Stimulated activated memory B cell treated with anti-CD40 and anti-IgM and Interleukin-4, amounts not matched to agents 10 μg/mL and 1 μg/mL and 100 μg/mL, for 72 hours (primary cell): ENCODE measurements around the gene NIN.

ENCODE experiments used
- ATAC-seq: fragments of 150-1000 bp; cut with Tn5 transposase; 2 replicates; pipeline ENCODE4 v1.10.0; 2021
- H3K27ac Mint-ChIP-seq: one replicate; pipeline ENCODE4 v1.8.0; 2022; ENCODE audit warnings: mild to moderate bottlenecking, mixed read lengths
- H3K27me3 Mint-ChIP-seq: one replicate; pipeline ENCODE4 v1.8.0; 2022; ENCODE audit warnings: mixed read lengths
- H3K36me3 Mint-ChIP-seq: one replicate; pipeline ENCODE4 v1.8.0; 2022; ENCODE audit warnings: mixed read lengths
- H3K4me1 Mint-ChIP-seq: one replicate; pipeline ENCODE4 v1.8.0; 2022; ENCODE audit warnings: mixed read lengths
- H3K4me3 Mint-ChIP-seq: one replicate; pipeline ENCODE4 v1.8.0; 2022; ENCODE audit warnings: mild to moderate bottlenecking, moderate library complexity, mixed read lengths
- H3K9me3 Mint-ChIP-seq: one replicate; pipeline ENCODE4 v1.8.0; 2022; ENCODE audit warnings: mixed read lengths

Gene NIN

DNA sequence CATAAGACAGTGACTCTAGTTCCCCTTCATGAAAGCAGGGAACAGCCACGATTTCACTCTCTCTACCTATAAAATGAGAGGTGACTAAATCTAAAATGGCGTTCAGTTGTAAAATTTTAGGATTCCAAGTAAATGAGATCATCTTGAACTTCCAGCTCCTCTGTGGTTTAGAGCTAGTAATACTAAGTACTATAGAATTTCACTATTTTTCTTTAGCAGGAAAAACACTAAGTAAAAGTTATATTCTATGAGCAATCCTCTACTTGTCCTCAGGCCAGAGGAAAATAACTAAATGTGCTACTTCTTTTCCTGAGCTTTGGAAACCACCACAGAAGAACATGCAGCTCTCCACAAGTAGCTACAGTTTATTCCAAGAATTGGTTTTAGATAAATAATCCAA is 55.6 kb downstream of the NIN start:
- ATAC-seq: no peak
- Mint-ChIP-seq H3K9me3 (no peaks in the 10 kb centered on the region), H3K36me3 (peaks cover 72% of the 10 kb centered on the region), H3K27ac (no peak overlapping the region), H3K27me3 (no peaks in the 10 kb centered on the region), H3K4me3 (no peak overlapping the region), H3K4me1 (peaks cover 35% of the 10 kb centered on the region)

- no peak for ATAC-seq
- peaks cover 30% of the 10 kb centered on the region for H3K4me1 Mint-ChIP-seq
- H3K36me3 Mint-ChIP-seq: peaks cover 77% of the 10 kb centered on the region
- no peak overlapping the region for H3K4me3 Mint-ChIP-seq
- no peaks in the 10 kb centered on the region for H3K27me3 Mint-ChIP-seq
- H3K27ac Mint-ChIP-seq: peak overlapping the region; percentile 57
- H3K9me3 Mint-ChIP-seq: no peaks in the 10 kb centered on the region
These were observed 56.3 kb downstream of the NIN start for GRCh38 chr14:50774542-50775267.

DNA sequence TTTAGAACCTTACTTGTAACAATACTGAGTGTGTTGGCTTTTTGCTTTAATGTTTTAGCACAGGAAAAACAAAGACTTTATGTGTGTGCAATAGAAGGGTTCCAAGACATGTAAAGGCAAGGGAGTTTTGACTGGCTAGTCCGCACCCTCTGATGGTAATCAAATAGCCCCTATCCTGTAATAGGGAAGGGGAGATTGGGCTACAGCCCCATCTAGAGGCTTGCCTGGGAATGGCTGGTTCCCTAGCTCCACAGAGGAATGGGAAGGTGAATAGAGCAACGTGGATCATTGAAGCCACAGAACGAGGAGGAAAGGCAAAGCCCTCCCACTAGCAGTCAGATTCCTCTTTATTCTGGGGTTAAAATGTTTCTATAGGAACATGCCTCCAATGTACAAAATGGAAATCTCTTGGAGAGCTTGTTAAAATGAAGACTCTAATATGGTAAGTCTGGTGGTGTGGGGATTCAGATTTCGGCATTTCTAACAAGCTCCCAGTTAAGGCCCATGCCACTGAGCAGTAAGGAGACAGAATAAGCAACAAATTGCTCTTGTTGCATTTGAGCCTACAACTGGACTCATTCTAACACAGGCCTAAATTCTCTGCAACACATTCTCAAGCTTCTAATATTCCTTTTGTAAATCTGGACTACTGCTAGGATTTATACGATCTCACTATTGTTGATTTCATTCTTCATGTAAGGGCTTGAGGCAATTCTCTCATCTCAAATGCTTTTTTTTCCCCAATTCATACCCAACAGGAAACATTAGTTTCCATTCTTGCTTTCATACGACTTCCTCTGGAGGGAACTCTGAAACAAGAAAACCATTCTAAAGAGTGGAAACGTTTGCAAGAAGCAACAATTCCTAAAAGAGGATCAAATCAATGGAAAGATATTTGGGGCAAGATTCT is 57.1 kb downstream of the NIN start:
- Mint-ChIP-seq H3K27ac (peak overlapping the region; percentile 57), H3K4me1 (peaks cover 22% of the 10 kb centered on the region), H3K36me3 (peaks cover 77% of the 10 kb centered on the region), H3K9me3 (no peaks in the 10 kb centered on the region), H3K4me3 (no peak overlapping the region), H3K27me3 (no peaks in the 10 kb centered on the region)
- no peak for ATAC-seq

- Mint-ChIP-seq H3K36me3 (peaks cover 85% of the 10 kb centered on the region), H3K27me3 (no peaks in the 10 kb centered on the region), H3K9me3 (no peaks in the 10 kb centered on the region), H3K4me1 (peaks cover 14% of the 10 kb centered on the region), H3K27ac (no peak overlapping the region), H3K4me3 (no peak overlapping the region)
- ATAC-seq: no peak
These were observed 58.5 kb downstream of the NIN start for GRCh38 chr14:50772412-50772811.

GRCh38 chr14:50770586-50770985 is 60.4 kb downstream of the NIN start:
- Mint-ChIP-seq H3K4me1 (peaks cover 14% of the 10 kb centered on the region), H3K9me3 (no peaks in the 10 kb centered on the region), H3K36me3 (peaks cover 83% of the 10 kb centered on the region), H3K27ac (no peak overlapping the region), H3K4me3 (no peak overlapping the region), H3K27me3 (no peaks in the 10 kb centered on the region)
- no peak for ATAC-seq

- Mint-ChIP-seq H3K4me3 (no peak overlapping the region), H3K27ac (no peak overlapping the region), H3K27me3 (no peaks in the 10 kb centered on the region), H3K4me1 (peaks cover 14% of the 10 kb centered on the region), H3K36me3 (peaks cover 84% of the 10 kb centered on the region), H3K9me3 (no peaks in the 10 kb centered on the region)
- no peak for ATAC-seq
These were observed 61.0 kb downstream of the NIN start for GRCh38 chr14:50769863-50770500.

GRCh38 chr14:50768680-50769079 is 62.3 kb downstream of the NIN start:
- Mint-ChIP-seq H3K36me3 (peaks cover 83% of the 10 kb centered on the region), H3K4me1 (peaks cover 2% of the 10 kb centered on the region)
- no peak for ATAC-seq

DNA sequence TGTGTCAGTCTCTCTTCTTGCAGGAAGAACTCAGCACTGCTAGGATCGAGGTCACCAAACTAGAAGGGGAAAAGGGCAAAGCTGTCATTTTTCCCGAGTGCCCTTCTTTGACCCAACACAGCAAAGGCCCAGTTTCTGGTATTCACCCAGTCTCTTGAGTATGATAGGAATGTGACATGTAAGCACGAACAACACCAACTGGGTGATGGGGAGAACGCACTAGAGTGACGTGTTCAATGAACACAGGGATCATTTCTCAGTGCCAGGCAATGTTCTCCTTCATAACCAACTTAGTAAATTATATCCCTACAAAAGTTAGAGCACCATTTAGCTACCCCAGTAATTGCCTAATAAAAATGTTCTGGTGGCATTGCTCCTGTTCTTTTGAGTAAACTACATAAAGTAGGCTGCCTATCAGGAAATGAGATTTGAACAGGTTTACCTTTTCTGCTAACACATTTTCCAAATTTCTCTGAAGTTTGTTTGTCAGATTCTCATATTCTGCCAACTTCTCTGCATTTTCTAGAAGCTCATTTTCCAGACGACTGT is 64.5 kb downstream of the NIN start:
- H3K4me3 Mint-ChIP-seq: no peak overlapping the region
- H3K9me3 Mint-ChIP-seq: no peaks in the 10 kb centered on the region
- no peak for ATAC-seq
- peaks cover 82% of the 10 kb centered on the region for H3K36me3 Mint-ChIP-seq
- no peaks in the 10 kb centered on the region for H3K27me3 Mint-ChIP-seq
- peak overlapping the region; percentile 64 for H3K27ac Mint-ChIP-seq
- H3K4me1 Mint-ChIP-seq: peaks cover 5% of the 10 kb centered on the region

More at GRCh38 chr14:50768680-50769079, 62.3 kb downstream of the NIN start:
- Mint-ChIP-seq H3K27me3 (no peaks in the 10 kb centered on the region), H3K9me3 (no peaks in the 10 kb centered on the region), H3K27ac (peak overlapping the region; percentile 42), H3K4me3 (no peak overlapping the region)

DNA sequence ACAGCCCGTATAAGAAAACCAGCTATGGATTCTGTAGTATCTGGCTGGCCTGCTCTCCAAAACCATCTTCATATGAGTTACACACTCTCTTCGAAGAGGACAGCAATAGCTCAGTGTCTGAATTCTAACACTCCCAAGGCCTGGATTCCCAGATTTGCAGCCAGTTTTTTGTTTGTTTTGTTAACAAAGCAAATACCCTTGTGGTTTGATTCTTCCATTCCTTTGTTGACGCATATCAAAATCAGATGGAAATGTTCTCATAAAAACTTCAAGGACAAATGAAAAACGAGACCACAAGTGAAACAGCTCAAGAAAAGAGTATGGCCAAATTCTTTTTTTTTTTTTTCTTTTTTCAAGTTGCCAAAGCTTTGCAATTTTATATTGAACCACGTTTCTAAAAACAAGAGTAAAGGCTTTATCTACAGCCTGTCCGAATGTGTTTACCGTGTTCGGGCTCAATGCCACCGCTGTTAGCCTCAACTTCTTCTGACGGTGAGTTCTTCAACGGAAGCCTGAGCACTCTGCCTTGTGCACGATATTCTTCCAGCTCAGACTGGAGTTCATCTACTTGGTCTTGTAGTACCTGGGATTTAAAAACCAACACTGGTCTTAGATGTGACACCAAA is 67.5 kb downstream of the NIN start:
- Mint-ChIP-seq H3K4me3 (no peak overlapping the region), H3K4me1 (peaks cover 12% of the 10 kb centered on the region), H3K36me3 (peaks cover 74% of the 10 kb centered on the region), H3K9me3 (no peaks in the 10 kb centered on the region), H3K27ac (peak overlapping the region; percentile 51), H3K27me3 (no peaks in the 10 kb centered on the region)
- ATAC-seq: no peak

GRCh38 chr14:50762931-50763300 is 68.0 kb downstream of the NIN start:
- no peak overlapping the region for H3K4me3 Mint-ChIP-seq
- no peak for ATAC-seq
- no peaks in the 10 kb centered on the region for H3K9me3 Mint-ChIP-seq
- H3K27me3 Mint-ChIP-seq: no peaks in the 10 kb centered on the region
- peaks cover 69% of the 10 kb centered on the region for H3K36me3 Mint-ChIP-seq
- H3K27ac Mint-ChIP-seq: peak overlapping the region; percentile 45
- H3K4me1 Mint-ChIP-seq: peaks cover 12% of the 10 kb centered on the region

DNA sequence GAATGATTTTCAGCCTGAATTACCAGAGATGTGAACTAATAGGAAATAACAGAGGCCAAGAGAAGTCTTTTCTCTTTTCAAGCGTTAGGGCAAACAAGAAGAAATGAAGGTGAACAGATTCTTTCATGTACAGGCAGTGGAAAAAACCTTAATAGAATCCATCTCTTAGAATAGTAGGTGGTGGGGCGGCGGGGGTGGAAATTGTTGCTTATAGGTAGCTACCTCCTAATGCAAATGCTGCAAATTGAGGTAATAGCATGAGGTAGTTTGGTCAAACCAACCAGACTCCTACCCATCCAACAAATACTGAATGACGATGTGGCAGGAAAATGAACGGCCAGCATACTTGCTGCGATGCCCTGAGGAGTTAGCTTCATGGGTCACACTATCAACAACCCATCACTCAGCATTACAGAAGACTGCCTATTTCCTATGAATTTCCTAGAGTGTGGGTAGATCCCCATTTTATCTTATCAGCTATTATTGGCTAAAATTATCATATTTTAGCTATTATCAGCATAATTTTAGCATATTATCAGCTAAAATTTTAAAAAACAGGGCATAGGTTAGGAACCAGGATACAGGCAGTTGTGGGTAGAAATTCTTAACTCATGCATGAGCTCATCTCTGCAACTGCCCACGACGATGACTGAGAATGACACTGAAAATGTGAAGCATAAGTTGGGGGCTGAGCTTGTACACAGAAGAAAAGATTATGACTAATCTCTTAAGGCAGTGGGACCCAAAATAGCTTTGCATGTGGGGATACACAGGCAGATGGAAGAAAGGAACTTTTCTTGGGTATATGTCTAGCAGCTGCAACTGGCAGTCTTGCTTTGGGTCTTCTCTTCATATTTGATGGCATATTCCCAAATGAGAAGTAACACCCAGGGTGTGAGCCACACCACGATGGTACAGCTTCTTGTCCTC is 68.7 kb downstream of the NIN start:
- H3K4me1 Mint-ChIP-seq: peaks cover 12% of the 10 kb centered on the region
- peaks cover 66% of the 10 kb centered on the region for H3K36me3 Mint-ChIP-seq
- no peaks in the 10 kb centered on the region for H3K9me3 Mint-ChIP-seq
- peak overlapping the region; percentile 45 for H3K27ac Mint-ChIP-seq
- no peak overlapping the region for H3K4me3 Mint-ChIP-seq
- H3K27me3 Mint-ChIP-seq: no peaks in the 10 kb centered on the region
- ATAC-seq: peak; percentile 73

GRCh38 chr14:50759800-50760543 is 71.0 kb downstream of the NIN start:
- Mint-ChIP-seq H3K4me1 (peaks cover 12% of the 10 kb centered on the region), H3K27ac (peak overlapping the region; percentile 73), H3K36me3 (peaks cover 54% of the 10 kb centered on the region), H3K4me3 (no peak overlapping the region), H3K27me3 (no peaks in the 10 kb centered on the region), H3K9me3 (no peaks in the 10 kb centered on the region)
- ATAC-seq: no peak

- no peak for ATAC-seq
- no peak overlapping the region for H3K27ac Mint-ChIP-seq
- no peaks in the 10 kb centered on the region for H3K27me3 Mint-ChIP-seq
- H3K9me3 Mint-ChIP-seq: no peaks in the 10 kb centered on the region
- H3K36me3 Mint-ChIP-seq: peaks cover 45% of the 10 kb centered on the region
- H3K4me3 Mint-ChIP-seq: no peak overlapping the region
- H3K4me1 Mint-ChIP-seq: peaks cover 12% of the 10 kb centered on the region
These were observed 72.0 kb downstream of the NIN start for GRCh38 chr14:50758945-50759344.
